Calu3 (cell line): Measurements from ENCODE around the gene PITPNM3. TPM values are rescaled to one million over a fixed set of nuclear protein-coding genes. Genes with fewer than 3 reads are reported as not detected.

Experiments
- BruUV-seq: library from RNA; stranded (reverse); fragments of 400-500 nt; replicated peaks from 2 replicates; lab custom pipeline; 2021; lab: Mats Ljungman, UMichigan
- CTCF ChIA-PET: fragments of 300-600 bp; sonication (Branson Sonifier 250); formaldehyde crosslinking; loops from one replicate; lab custom pipeline; 2022; ENCODE audit warnings: antibody characterized with exemption; lab: Charles Lee
- DNase-seq: peaks from one replicate; pipeline ENCODE4 v3.0.0; 2022
- H3K27ac Mint-ChIP-seq: one replicate; pipeline ENCODE4 v1.8.0; 2022; ENCODE audit warnings: mixed read lengths; ENCODE audit not compliant: unreplicated experiment
- H3K27me3 Mint-ChIP-seq: one replicate; pipeline ENCODE4 v1.8.0; 2022; ENCODE audit warnings: mixed read lengths; ENCODE audit not compliant: unreplicated experiment
- H3K36me3 Mint-ChIP-seq: one replicate; pipeline ENCODE4 v1.8.0; 2022; ENCODE audit warnings: mild to moderate bottlenecking, moderate library complexity, mixed read lengths; ENCODE audit not compliant: insufficient read depth, unreplicated experiment
- H3K4me1 Mint-ChIP-seq: one replicate; pipeline ENCODE4 v1.8.0; 2022; ENCODE audit warnings: mild to moderate bottlenecking, low read depth, mixed read lengths; ENCODE audit not compliant: unreplicated experiment
- H3K4me3 Mint-ChIP-seq: one replicate; pipeline ENCODE4 v1.8.0; 2022; ENCODE audit warnings: mild to moderate bottlenecking, low read depth, moderate library complexity, mixed read lengths; ENCODE audit not compliant: unreplicated experiment
- H3K9me3 Mint-ChIP-seq: one replicate; pipeline ENCODE4 v1.8.0; 2022; ENCODE audit warnings: low read depth, mixed read lengths; ENCODE audit not compliant: unreplicated experiment
- intact Hi-C: fragments of 100-400 bp; cut with micrococcal nuclease; formaldehyde crosslinking; loops from one replicate; pipeline ENCODE4 v1.10.0; 2022; ENCODE audit not compliant: unreplicated experiment
- total RNA-seq: library from RNA; stranded (reverse); gene quantifications from 2 replicates; pipeline ENCODE4 v1.2.3, GENCODE V29; 2022
- TF ChIP-seq, protein P1 (sequence below): fragments of 200-600 bp; IDR thresholded peaks from one replicate; pipeline ENCODE4 v1.8.0; 2022; ENCODE audit warnings: antibody characterized with exemption; ENCODE audit not compliant: unreplicated experiment

PITPNM3 gene
- total RNA-seq, 1 experiment from 2014 or later: 10.7 TPM

DNA sequence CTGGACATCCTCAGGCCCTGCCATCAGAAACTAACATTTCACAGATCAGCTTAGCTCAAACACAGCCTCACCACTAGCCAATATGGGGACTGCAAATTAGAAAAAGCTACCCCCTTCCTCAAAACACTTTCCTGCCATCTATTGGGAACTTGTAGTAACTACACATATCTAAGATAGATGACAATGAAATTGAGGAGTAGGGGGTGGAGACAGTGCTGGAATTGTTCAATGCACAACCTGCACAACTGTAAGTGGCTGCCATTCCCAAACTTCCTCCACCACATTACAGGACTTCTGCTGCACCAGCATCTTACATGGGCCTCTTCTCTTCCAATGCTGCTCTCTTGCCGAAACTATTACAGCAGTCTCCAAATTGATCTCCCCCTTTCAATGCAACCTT is 143.3 kb downstream of the PITPNM3 start:
- H3K4me1 Mint-ChIP-seq: no peaks in the 10 kb centered on the region
- CTCF ChIA-PET: interaction anchor here (0.8 to 1.4 kb wide), 6 partner anchors 11 to 826 kb away, joined by 3 to 5 read pairs (median 4); no protein-coding TSS in a partner anchor
- no peak overlapping the region for H3K4me3 Mint-ChIP-seq
- no peaks in the 10 kb centered on the region for H3K36me3 Mint-ChIP-seq
- TF ChIP-seq, protein P1, sequence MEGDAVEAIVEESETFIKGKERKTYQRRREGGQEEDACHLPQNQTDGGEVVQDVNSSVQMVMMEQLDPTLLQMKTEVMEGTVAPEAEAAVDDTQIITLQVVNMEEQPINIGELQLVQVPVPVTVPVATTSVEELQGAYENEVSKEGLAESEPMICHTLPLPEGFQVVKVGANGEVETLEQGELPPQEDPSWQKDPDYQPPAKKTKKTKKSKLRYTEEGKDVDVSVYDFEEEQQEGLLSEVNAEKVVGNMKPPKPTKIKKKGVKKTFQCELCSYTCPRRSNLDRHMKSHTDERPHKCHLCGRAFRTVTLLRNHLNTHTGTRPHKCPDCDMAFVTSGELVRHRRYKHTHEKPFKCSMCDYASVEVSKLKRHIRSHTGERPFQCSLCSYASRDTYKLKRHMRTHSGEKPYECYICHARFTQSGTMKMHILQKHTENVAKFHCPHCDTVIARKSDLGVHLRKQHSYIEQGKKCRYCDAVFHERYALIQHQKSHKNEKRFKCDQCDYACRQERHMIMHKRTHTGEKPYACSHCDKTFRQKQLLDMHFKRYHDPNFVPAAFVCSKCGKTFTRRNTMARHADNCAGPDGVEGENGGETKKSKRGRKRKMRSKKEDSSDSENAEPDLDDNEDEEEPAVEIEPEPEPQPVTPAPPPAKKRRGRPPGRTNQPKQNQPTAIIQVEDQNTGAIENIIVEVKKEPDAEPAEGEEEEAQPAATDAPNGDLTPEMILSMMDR: peak; percentile 30
- intact Hi-C loops: loop anchor here (2.0 kb wide), 1 partner anchor 134 kb away; no protein-coding TSS in a partner anchor
- no peak overlapping the region for H3K27ac Mint-ChIP-seq
- H3K9me3 Mint-ChIP-seq: no peaks in the 10 kb centered on the region
- no TSS peak for BruUV-seq
- peaks cover 98% of the 10 kb centered on the region for H3K27me3 Mint-ChIP-seq
- no peak for DNase-seq

DNA sequence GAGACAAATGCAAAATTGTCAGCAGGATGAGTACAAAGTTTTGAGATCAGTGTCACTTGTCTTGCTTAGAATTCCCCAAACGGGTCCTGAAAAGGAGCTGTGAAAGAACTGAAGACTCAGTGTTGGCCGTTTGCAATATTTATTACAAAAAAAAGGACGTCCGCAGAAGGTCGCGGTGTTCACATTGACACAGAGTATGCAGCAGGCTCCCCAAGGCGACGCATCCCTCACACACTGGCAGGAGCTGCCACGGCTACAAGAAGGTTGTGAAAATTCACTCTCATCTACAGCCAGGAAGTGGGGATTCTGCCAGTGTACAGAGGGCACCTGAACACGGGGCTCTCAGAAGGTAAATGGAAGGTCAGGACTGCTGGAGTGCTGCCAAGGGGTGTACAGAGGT is 147.6 kb downstream of the PITPNM3 start:
- no peaks in the 10 kb centered on the region for H3K36me3 Mint-ChIP-seq
- TF ChIP-seq, protein P1: no peak
- no peak overlapping the region for H3K4me3 Mint-ChIP-seq
- intact Hi-C loops: no loop called here
- no peaks in the 10 kb centered on the region for H3K9me3 Mint-ChIP-seq
- no peaks in the 10 kb centered on the region for H3K4me1 Mint-ChIP-seq
- CTCF ChIA-PET: no interaction called here
- no TSS peak for BruUV-seq
- H3K27ac Mint-ChIP-seq: no peak overlapping the region
- DNase-seq: no peak
- H3K27me3 Mint-ChIP-seq: peaks cover 87% of the 10 kb centered on the region

DNA sequence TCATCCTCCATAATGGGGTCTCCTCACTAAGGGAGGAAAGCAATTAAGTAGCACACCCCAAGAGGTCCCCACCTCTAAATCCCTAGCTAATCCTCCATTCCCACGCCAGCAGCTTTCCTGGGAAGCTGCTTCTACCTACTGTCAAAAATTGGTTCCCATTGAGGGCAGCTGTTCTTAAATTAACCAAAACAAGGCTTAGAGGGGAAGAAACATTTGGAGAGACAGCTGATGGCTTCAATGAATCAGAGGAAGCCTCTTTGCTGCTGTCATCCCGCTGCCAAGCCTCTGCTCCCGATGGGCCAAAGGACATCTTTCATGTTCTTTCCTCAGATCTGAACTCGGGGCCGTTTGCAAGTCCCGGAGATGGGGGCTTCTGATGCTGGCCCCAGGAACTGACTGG is 148.1 kb downstream of the PITPNM3 start:
- BruUV-seq: no TSS peak
- Mint-ChIP-seq H3K4me1 (no peaks in the 10 kb centered on the region), H3K27ac (no peak overlapping the region), H3K9me3 (no peaks in the 10 kb centered on the region), H3K27me3 (peaks cover 83% of the 10 kb centered on the region), H3K36me3 (no peaks in the 10 kb centered on the region), H3K4me3 (no peak overlapping the region)
- TF ChIP-seq, protein P1: no peak
- CTCF ChIA-PET: no interaction called here
- DNase-seq: no peak
- intact Hi-C loops: no loop called here

DNA sequence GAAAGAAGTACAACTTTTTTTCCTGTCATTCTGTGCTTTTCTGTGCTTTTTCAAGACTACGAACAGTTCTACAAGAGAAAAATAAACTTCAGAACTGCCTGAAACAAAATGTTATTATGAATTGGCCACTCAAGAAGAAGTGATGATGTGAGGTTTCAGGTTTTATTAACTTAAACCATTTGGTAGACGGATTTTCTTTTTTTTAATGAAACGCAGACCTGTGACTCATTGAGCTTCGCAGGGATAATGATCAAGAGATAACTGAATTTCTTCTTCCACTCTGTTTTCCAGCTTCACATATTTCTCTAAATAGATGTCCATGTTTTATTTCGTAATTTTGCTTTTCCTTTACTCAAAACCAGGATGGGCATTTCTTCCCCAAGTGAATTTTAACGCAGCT is 154.1 kb downstream of the PITPNM3 start:
- CTCF ChIA-PET: interaction anchor here (0.6 kb wide), 1 partner anchor 618 kb away, joined by 6 read pairs; no protein-coding TSS in a partner anchor

More for the DNA sequence above, 154.1 kb downstream of the PITPNM3 start:
- no peak for DNase-seq
- Mint-ChIP-seq H3K9me3 (peaks cover 3% of the 10 kb centered on the region), H3K4me1 (no peaks in the 10 kb centered on the region), H3K4me3 (no peak overlapping the region), H3K36me3 (no peaks in the 10 kb centered on the region), H3K27me3 (peaks cover 23% of the 10 kb centered on the region), H3K27ac (no peak overlapping the region)
- intact Hi-C loops: no loop called here
- TF ChIP-seq, protein P1: no peak
- no TSS peak for BruUV-seq

Other genes starting within 250 kb of the PITPNM3 start
- not detected in 2 replicates for gene AIPL1, start 121.4 kb downstream of the PITPNM3 start, total RNA-seq
- gene PIMREG, start 112.1 kb downstream of the PITPNM3 start, total RNA-seq: 24.3 and 28.3 TPM in 2 replicates
- 19.8 and 25.9 TPM in 2 replicates for gene KIAA0753, start 84.2 kb upstream of the PITPNM3 start, total RNA-seq
- 95.2 and 105 TPM in 2 replicates for gene TXNDC17, start 84.5 kb upstream of the PITPNM3 start, total RNA-seq
- 15.1 and 19.9 TPM in 2 replicates for gene MED31, start 95.0 kb upstream of the PITPNM3 start, total RNA-seq
- 1.8 and 3.1 TPM in 2 replicates for gene C17orf100, start 95.2 kb upstream of the PITPNM3 start, total RNA-seq
- gene SLC13A5, start 156.8 kb upstream of the PITPNM3 start, total RNA-seq: 0.71 and 3.1 TPM in 2 replicates
- gene XAF1, start 199.5 kb upstream of the PITPNM3 start, total RNA-seq: 57.1 and 168 TPM in 2 replicates
- gene FBXO39, start 219.7 kb upstream of the PITPNM3 start, total RNA-seq: 0.59 and 1.5 TPM in 2 replicates